BJ (cell line): Measurements from ENCODE around the gene SPC25. TPM values are rescaled to one million over a fixed set of nuclear protein-coding genes. Genes with fewer than 3 reads are reported as not detected.

Experiments
- CTCF ChIA-PET: fragments of 350-600 bp; formaldehyde crosslinking; extraction: SDS; loops from one replicate; lab custom pipeline; 2021; ENCODE audit warnings: antibody characterized with exemption, inconsistent platforms; lab: Yijun Ruan, JAX
- POLR2A ChIA-PET: fragments of 300-600 bp; sonication (Branson Sonifier 250); formaldehyde crosslinking; extraction: SDS; loops from one replicate; lab custom pipeline; 2021; ENCODE audit warnings: antibody characterized with exemption; lab: Charles Lee
- DNase-seq: peaks from one replicate; pipeline ENCODE4 v3.0.0-alpha.2; 2011; ENCODE audit warnings: low read depth
- H3K27me3 ChIP-seq: 2 replicates; pipeline ENCODE4 v1.6.0; 2011; ENCODE audit warnings: low read length; ENCODE audit not compliant: control insufficient read depth, insufficient read depth
- H3K36me3 ChIP-seq: 2 replicates; pipeline ENCODE4 v1.5.1; 2011; ENCODE audit warnings: low read length; ENCODE audit not compliant: control insufficient read depth, insufficient read depth
- H3K4me3 ChIP-seq: 2 replicates; pipeline ENCODE4 v1.5.1; 2011; ENCODE audit warnings: low read depth, mild to moderate bottlenecking, control low read depth, low read length
- polyA plus RNA-seq: library from polyadenylated mRNA; depleted of rRNA; stranded (reverse); fragments of >200 nt; gene quantifications from 2 replicates; pipeline ENCODE4 v1.2.3, GENCODE V29; 2011
- TF ChIP-seq, protein P1 (sequence below): IDR thresholded peaks from 2 replicates; pipeline ENCODE4 v1.5.1; 2011; ENCODE audit warnings: low read depth, mild to moderate bottlenecking, control low read depth, inconsistent platforms, low read length, moderate library complexity; ENCODE audit not compliant: insufficient read depth

Gene SPC25
- polyA plus RNA-seq, 1 experiment, result 4.8 TPM

DNA sequence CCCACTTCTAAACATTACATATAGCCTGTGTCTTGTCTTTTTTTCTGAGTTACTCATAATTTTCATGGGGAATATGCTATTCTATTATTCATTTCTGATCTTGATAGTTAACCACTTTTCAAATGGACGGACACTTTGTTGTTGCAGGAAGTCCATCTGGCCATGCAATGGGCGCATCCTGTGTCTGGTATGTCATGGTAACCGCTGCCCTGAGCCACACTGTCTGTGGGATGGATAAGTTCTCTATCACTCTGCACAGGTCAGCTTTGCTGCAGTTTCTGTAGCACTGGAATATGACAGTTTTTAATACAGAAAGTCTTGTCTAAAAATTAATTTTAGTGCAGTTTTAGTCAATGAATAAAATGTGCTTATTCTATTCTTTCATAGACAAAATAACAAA lies 14.1 kb upstream of the SPC25 start:
- ChIA-PET POLR2A (no interaction called here), CTCF (no interaction called here)
- TF ChIP-seq, protein P1, sequence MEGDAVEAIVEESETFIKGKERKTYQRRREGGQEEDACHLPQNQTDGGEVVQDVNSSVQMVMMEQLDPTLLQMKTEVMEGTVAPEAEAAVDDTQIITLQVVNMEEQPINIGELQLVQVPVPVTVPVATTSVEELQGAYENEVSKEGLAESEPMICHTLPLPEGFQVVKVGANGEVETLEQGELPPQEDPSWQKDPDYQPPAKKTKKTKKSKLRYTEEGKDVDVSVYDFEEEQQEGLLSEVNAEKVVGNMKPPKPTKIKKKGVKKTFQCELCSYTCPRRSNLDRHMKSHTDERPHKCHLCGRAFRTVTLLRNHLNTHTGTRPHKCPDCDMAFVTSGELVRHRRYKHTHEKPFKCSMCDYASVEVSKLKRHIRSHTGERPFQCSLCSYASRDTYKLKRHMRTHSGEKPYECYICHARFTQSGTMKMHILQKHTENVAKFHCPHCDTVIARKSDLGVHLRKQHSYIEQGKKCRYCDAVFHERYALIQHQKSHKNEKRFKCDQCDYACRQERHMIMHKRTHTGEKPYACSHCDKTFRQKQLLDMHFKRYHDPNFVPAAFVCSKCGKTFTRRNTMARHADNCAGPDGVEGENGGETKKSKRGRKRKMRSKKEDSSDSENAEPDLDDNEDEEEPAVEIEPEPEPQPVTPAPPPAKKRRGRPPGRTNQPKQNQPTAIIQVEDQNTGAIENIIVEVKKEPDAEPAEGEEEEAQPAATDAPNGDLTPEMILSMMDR, result no peak
- H3K36me3 ChIP-seq, result no peaks in the 10 kb centered on the region
- no peak for DNase-seq
- no peak overlapping the region for H3K4me3 ChIP-seq
- H3K27me3 ChIP-seq, result peaks cover 4% of the 10 kb centered on the region; the same call in 1 of the 2 replicates

DNA sequence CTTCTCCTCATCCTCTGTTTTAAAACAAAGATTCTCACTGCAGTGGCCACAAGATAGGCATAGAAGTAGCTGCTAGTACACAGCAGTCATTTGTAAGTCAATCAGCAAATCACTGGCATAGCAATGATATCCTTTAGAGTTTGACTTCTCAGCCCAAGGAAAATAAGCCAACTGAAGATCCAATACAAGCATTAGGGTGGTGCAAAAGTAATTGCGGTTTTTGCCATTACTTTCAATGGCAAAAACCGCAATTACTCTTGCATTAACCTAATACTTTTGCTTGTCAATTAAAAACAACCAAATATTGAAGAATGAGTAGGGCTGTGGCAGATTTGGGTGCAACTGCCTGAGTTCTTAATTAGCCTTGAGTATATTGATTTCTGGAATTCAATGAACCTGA lies 13.7 kb upstream of the SPC25 start:
- H3K4me3 ChIP-seq, result no peak overlapping the region
- TF ChIP-seq, protein P1, result no peak
- ChIA-PET CTCF (no interaction called here), POLR2A (no interaction called here)
- H3K27me3 ChIP-seq, result peaks cover 4% of the 10 kb centered on the region; the same call in 1 of the 2 replicates
- DNase-seq, result no peak
- H3K36me3 ChIP-seq, result no peaks in the 10 kb centered on the region

GRCh38 chr2:168901003-168901402 lies 10.8 kb upstream of the SPC25 start, which contains the start of gene G6PC2:
TSS of gene G6PC2 (plus strand) at chr2:168901291. CDS start at chr2:168901332, 41 bp downstream.
- ChIA-PET POLR2A (no interaction called here), CTCF (no interaction called here)
- no peak for DNase-seq

DNA sequence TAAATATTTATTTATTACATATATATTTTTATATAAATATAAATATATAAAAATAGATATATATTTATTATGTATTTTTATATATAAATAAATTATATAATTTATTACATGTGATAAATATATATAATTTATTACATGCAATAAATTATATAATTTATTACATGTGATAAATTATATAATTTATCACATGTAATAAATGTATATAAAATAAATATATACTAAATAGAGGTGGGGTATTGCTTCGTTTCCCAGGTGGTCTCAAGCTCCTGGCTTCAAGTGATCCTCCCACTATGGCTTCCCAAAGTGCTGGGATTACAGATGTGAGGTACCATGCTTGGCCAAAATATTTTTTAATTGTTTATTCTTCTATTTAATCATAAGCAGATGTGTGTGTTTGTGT lies 7.2 kb upstream of the SPC25 start:
- H3K27me3 ChIP-seq, result no peaks in the 10 kb centered on the region
- CTCF ChIA-PET, result no interaction called here
- TF ChIP-seq, protein P1, result no peak
- no peak for DNase-seq
- no peak overlapping the region for H3K4me3 ChIP-seq
- no peaks in the 10 kb centered on the region for H3K36me3 ChIP-seq
- POLR2A ChIA-PET, result no interaction called here

More at GRCh38 chr2:168901003-168901402, 10.8 kb upstream of the SPC25 start, which contains the start of gene G6PC2:
- TF ChIP-seq, protein P1, result no peak
- 0 out of 2 replicates have a peak, but pooled peaks cover 1% of the 10 kb centered on the region for H3K27me3 ChIP-seq
- H3K4me3 ChIP-seq, result no peak within 1 kb of the TSS
- H3K36me3 ChIP-seq, result no peaks in the 10 kb centered on the region

DNA sequence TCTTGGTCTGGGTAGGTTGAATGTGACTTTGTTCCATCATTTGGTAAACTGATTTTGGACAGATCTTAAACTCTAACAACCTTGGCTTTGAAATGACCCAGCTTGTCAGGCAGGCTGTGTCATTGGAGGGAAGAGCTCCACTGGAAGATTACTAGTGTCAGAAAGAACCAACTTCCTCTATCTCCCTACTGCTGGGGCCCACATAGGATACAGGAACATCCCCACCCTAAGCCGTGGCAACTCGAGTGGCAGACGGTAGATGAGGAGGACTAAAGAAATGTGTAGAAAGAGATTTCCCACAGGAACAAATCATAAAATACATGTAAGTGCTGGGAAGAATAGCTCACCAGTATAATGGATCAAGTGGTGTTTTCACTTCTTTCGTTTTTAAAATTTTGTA lies 6.6 kb upstream of the SPC25 start:
- Histone ChIP-seq H3K4me3 (no peak overlapping the region), H3K27me3 (no peaks in the 10 kb centered on the region), H3K36me3 (no peaks in the 10 kb centered on the region)
- ChIA-PET POLR2A (no interaction called here), CTCF (no interaction called here)
- TF ChIP-seq, protein P1, result no peak
- DNase-seq, result no peak
